HG03196 (cell line): Measurements from ENCODE around the gene KLHL5.
"Not testable (repeated sequence)": the region's sequence is repeated elsewhere in the genome, so short reads cannot be mapped to it uniquely, and the experiment has no call there.

Experiments used
- ATAC-seq: cut with Tn5 transposase; IDR thresholded peaks from one replicate; pipeline ENCODE4 v1.9.1; 2021; ENCODE audit not compliant: unreplicated experiment

Gene KLHL5, protein sequence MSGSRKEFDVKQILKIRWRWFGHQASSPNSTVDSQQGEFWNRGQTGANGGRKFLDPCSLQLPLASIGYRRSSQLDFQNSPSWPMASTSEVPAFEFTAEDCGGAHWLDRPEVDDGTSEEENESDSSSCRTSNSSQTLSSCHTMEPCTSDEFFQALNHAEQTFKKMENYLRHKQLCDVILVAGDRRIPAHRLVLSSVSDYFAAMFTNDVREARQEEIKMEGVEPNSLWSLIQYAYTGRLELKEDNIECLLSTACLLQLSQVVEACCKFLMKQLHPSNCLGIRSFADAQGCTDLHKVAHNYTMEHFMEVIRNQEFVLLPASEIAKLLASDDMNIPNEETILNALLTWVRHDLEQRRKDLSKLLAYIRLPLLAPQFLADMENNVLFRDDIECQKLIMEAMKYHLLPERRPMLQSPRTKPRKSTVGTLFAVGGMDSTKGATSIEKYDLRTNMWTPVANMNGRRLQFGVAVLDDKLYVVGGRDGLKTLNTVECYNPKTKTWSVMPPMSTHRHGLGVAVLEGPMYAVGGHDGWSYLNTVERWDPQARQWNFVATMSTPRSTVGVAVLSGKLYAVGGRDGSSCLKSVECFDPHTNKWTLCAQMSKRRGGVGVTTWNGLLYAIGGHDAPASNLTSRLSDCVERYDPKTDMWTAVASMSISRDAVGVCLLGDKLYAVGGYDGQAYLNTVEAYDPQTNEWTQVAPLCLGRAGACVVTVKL

DNA sequence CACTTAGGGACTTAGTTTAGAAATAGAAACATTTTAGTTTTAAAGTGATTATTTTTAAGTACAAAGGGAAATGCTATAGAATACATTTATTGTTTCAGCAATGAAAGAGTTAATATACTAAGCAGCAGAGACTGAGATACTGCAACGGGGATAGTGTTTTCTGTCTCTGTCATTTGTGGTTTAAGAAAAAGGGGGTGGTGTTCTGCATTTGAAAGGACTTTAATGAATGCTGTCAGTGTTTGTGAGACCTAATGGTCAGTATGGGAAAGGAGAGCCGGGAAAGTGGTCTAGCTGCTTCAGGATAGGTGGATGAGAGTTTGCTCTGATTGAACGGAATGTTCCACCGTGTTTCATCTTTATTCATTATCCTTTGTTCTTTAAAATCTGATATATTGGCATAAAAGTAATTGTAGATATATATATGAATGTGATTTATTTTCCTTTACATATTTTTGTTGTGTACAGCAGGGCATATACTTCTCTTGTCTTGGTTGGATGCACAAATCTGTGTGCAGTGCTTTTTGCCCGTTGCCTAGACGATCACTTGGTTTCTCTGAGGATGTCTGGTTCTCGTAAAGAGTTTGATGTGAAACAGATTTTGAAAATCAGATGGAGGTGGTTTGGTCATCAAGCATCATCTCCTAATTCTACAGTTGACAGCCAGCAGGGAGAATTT lies at the start of gene KLHL5:
TSS of gene KLHL5 (plus strand) at position 139 of the 676 bp plus-strand sequence. CDS start at position 560, 421 bp downstream.
- ATAC-seq, result no peak

DNA sequence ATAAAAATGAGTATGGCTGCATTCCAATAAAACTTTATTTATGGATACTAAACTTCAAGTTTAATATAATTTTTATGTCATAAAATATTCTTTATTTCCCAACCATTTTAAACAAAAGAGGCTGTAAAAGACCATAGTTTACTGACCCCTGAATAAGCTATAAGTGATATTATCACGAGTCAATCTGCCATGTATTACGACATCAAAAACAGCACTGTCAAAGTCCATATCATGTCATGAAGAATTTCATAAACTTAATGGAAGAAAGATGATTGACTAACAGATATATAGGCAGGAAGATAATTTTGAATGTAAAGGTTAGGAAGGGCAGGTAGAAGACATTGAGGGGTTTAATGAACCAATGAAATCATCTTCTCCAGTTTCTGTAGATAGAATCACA lies 48.0 kb upstream of the KLHL5 start:
- ATAC-seq, result no peak

DNA sequence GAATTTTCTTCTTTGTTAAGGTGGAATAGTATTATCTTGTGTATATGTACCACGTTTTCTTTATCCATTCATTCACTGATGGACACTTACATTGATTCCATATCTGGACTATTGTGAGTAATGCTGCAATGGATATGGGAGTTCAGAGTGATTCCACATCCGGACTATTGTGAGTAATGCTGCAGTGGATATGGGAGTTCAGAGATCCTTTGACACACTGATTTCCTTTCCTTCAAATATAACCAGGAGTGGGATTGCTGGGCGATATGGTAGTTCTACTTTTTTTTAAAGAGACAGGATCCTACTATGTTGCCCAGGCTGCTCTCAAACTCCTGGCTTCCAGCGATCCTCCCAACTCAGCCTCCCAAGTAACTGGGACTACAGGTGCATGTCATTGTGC lies 41.9 kb upstream of the KLHL5 start:
- no peak for ATAC-seq

DNA sequence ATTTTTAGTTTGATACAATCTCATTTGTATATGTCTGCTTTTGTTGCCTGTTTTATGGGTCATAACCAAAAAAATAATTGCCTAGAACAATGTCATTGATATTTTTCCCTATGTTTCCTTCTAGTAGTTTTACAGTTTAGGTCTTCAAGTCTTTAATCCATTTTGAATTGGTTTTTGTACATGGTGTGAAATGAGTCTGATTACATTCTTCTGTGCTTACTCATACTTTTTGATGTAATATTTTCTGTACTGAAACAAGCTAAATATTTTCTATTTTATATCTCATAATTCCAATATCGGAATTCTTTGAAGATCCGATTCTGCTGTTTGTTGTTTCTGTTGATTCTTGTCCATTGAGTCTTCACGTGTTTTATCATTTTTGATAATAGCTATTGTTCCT lies 40.4 kb upstream of the KLHL5 start:
- ATAC-seq, result no peak

DNA sequence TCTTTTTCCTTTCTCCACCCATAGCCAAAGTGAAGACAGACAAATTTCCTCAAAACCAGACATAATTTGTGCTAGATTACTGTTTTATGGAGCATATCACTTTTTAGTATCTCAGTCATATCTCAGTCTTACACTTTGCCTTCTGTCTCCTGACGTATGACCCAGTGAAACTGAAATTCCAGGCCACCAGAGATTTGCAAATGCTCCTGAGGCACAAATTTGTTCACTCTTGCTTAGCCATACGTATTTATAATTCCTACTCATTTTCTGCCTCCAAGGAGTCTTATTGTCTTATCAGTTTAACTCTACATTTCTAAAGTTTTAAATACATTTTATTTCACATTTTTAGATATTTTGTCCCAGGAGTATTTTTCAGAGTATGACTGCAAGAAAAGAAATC lies 39.8 kb upstream of the KLHL5 start:
- ATAC-seq, result no peak

DNA sequence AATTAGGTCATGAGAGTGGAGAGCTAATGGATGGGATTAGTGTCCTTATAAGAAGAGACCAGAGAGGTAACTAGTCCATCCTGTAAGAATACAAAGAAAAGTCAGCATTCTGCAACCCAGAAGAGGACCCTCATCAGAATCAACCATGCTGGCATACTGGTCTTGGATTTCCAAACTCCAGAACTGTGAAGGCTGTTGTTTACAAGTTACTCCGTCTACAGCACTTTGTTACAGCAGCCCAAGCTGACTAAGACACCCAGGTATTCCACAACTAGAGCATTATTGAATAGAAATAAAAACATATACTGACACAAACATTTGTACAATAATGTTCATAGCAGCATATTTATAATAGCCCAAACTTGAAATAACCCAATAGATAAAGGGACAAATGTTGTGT lies 39.0 kb upstream of the KLHL5 start:
- ATAC-seq, result no peak

DNA sequence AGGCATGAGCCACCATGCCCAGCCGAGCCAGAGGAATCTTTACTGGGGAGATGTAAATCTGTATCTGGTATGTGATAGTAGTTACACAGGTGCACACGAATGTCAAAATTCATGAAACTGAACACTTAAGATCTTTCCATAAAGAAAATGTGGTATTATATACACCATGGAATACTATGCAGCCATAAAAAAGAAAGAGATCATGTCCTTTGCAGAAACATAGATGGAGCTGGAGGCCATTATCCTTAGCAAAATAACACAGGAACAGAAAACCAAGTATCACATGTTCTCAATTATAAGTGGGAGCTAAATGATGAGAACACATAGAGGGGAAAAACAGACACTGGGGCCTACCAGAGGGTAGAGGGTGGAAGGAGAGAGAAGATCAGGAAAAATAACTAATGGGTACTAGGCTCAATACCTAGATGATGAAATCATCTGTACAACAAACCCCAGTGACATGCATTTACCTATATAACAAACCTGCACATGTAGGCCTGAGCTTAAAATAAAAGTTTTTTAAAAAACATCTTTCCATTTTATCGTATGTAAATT lies 37.6 kb upstream of the KLHL5 start:
- ATAC-seq, result no peak

DNA sequence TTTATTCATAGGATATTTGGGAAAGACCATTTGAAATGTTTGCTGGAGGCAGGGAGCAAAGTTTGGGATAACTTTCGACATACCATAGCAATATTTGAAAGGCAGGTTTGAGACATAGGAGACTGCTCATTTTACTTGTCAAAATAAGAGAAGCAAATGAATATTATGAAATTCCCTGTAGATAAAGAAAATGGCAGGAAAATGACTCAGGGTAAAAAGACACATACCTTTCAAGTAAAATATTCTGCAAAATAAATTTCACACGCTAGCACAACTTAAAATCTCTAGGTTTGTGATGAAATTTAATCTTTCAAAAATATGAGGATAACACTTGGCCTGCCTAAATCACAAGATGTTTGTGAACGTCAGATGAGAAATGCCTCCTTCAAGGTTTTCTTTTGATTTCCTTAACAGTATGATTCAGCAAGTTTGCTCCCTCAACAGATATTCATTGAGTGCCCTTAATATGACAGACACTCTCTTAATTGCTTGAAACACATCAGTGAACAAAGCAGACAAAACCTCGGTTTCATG lies 36.4 kb upstream of the KLHL5 start:
- ATAC-seq, result no peak

DNA sequence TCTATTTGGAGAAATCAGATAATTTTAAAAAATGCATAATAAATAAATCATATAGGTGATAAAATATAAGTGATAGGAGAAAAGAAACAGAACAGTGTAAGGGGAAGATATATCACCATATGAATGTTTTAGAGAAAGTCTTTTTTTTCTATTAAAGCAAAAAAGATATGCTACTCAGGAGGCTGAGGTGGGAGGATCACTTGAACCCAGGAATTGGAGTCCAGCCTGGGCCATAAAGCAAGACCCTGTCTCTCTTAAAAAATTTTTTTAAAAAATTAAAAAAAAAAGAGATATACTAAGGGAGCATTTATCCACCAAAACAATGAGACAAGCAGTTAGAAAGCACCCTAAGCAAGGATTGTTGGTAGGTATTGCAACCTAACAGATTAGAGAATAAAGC lies 35.9 kb upstream of the KLHL5 start:
- ATAC-seq, result no peak

DNA sequence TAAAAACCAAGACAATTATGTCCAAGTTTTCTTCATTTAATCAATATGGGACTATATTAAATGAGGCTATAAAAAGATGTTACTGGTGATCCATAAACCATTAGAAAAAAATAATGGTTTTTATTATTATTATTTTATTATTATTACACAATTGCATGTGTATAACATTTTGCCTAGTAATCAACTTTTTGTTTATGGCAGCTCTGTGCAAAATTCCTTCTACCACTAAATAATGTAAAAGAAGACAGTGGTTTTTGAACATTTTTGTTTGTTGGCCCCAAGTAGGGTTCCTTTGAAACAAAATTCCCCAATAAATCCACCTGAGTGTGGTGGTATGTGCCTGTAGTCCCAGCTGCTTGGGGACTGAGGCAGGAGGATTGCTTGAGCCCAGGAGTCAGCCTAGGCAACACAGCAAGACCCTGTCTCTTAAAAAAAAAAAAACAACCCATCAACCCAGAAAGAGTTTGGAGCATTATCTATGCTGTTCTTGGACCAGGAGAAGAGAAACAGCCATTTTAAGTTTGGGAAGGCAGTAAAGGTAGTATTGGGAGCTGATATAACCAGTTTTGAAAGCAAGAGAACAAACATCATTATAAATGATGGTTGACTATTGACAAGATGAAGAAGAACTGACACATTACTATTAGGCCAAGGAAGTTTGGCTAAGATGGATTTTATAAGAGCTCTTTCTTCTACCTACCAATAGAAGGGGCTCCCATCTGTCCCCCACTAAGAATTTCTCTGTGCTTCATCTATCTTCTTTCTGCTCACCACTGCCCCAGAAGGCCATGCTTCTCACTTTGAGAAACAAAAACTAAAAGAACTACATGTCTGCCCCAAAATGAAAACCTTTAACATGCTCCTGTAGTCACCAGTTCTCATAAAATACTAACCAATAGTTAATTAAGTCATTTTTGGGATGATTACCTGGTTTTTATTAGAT lies 32.0 kb upstream of the KLHL5 start:
- ATAC-seq, result no peak

DNA sequence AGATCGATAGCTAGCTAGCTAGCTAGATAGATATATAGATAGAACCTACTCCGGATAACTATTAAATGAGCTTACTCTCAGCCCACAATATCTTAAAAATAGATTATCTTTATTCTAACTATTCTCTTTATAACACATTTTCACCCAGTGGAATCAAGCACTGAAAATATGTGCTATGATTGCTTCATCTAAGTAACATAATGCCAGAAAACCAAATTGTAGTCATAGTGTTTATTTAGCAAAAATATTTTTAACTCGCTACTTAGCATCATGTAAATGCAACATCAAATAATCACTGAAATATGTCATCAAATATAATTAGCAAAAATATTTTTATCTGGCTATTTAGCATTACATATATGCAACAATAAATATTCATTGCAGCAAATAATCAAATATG lies 31.3 kb upstream of the KLHL5 start:
- no peak for ATAC-seq

DNA sequence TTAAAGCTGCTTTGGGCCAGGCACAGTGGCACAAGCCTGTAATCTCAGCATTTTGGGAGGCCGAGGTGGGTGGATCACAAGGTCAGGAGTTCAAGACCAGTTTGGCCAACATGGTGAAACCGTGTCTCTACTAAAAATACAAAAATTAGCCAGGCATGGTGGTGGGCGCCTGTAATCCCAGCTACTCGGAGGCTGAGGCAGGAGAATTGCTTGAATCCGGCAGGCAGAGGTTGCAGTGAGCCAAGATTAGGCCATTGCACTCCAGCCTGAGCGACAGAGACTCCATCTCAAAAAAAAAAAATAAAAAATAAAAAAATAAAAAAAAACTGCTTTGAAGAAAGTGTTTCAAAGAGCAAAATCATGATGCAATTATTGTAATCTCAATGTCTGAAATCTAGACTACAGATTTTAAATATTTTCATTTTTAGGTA lies 30.4 kb upstream of the KLHL5 start:
- ATAC-seq, result not testable (repeated sequence)

DNA sequence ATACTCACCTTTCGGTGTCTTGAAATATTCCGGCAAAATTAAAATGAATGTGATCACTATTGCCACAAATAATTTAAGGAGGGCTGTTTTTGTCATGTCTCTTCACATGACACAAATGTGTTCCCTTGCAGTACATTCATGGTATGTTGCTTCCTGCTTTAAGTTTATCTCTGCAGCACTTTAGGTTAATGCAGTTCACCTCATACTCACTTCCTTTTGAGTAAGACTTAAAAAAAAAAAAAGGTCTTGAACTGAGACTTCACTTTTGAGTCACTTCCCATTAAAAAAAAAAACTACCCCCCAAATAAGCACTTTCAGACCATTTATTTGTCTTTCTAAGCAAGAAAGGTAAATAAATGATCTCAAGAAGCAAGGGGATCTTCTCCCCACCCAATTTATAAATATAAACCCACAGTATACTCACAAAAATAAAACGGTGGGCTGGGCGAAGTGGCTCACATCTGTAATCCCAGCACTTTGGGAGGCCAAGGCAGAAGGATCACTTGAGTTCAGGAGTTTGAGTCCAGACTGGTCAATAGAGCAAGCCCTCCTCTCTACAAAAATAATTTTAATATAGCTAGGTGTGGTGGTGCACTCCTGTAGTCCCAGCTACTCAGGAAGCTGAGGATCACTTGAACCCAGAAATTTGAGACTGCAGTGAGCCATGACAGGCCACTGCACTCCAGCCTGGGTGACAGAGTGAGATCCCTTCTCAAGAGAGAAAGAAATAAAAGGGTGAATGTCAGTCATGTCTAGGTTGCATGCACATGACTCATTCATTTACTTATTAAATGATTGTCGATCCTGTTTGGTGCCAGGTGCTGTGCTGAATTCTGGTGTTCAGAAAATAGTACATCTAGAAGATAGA lies 29.6 kb upstream of the KLHL5 start, which contains the start of gene TMEM156:
TSS of gene TMEM156 (minus strand) at position 192 of the 868 bp plus-strand sequence. CDS start at position 96, 96 bp downstream.
- peak; percentile 65 for ATAC-seq

DNA sequence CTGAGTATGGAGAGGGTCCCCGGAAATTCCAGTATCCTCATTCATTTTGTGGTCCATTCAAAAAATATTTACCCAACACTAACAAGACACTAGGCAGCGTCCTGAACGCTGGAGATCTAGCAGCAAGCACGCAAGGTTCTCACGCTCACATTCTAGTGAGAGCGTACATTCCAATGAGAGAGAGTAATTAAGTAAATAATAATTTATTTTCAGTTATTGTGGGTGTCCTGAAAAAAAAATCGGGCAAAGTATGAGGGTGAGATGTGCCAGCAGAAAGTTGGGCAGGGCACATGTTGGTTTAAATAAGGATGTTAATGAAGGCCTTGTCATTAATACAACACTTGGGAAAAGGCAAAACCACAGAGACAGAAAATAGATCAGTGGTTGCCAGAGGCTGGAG lies 25.9 kb upstream of the KLHL5 start:
- ATAC-seq, result no peak

DNA sequence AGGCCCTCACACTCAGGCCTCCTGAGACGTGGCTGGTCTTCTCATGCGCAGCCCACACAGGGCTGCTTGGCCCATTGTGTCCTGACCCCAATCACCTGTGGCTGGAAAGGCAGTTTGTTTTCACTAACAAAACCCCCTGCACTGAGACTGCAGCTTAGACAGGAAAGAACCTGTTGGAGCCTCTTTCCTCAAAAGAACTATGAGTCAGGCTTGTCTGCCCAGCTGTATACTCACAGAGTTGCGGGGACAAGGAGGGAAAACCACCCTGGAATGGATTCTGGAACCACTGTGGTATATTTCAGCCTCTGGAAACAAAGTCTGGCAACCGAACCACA lies 24.6 kb upstream of the KLHL5 start:
- no peak for ATAC-seq

DNA sequence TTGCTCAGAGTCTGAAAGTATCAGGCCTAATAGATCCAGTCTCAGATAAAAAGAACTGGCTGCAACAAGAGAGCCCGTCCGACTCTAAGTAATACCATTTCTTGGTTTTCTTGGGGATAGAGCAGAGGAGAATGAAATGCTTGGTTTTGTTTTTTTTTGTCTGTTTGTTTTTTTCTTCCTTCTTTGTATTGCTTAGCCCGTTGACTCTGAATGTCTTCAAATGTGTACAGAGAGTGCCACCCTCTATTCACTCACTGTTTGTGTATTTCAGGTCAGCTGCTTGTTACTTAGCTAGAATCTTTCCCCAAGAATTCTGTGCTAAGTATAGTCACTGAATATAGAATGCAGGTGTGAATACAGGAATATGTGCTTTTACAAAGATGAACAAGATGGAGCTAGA lies 24.1 kb upstream of the KLHL5 start:
- no peak for ATAC-seq

DNA sequence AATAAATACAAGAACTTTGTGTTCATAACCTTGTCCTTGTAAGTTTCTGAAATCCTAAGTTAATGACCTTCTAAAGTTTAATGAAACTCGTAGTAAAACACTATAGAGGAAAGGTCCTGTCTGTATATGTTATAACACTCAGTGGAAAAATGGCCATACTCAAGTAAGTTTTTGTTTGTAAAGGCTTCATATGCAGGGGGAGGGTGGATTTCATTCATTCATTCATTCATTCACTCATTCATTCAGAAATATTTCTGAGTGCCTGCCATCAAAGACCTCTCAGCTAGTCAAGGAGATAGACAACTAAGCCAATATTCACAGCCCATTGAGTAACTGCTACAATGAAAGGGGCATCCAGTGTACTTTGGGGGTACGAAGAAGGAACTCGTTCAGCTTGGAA lies 22.9 kb upstream of the KLHL5 start:
- no peak for ATAC-seq

DNA sequence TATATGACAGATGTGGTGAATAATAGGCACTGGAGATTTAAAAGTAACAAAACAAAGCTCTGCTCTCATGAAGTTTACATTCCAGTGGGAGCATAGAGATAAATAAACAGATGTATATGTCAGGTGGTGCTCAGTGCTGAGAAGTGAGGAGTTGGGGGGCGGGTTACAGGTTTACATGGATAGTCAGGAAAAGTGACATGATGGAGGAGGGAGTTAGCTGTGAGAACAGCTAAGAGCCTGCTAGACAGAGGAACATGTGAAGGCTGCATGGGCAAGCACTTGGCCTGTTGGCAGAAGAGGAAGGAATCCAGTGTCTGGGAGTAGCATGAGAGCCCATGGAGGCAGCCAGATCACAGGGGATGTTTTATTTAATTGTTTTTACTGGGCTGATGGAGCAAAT lies 19.7 kb upstream of the KLHL5 start:
- ATAC-seq, result no peak
